IPS-20b (cell line): Measurements from ENCODE around the gene LMAN2.

Experiments
- H3K27ac ChIP-seq: one replicate; pipeline ENCODE4 v1.5.1; 2013; ENCODE audit warnings: low read length
- H3K27me3 ChIP-seq: 2 replicates; pipeline ENCODE4 v1.6.1; 2013; ENCODE audit warnings: mild to moderate bottlenecking, low read length, inconsistent platforms; ENCODE audit not compliant: insufficient read depth
- H3K36me3 ChIP-seq: 2 replicates; pipeline ENCODE4 v1.6.1; 2013; ENCODE audit warnings: low read depth, mild to moderate bottlenecking, inconsistent platforms, low read length, moderate library complexity; ENCODE audit not compliant: insufficient read depth
- H3K4me1 ChIP-seq: 2 replicates; pipeline ENCODE4 v1.6.1; 2013; ENCODE audit warnings: mild to moderate bottlenecking, control low read depth, inconsistent platforms, low read length, moderate library complexity; ENCODE audit not compliant: insufficient read depth
- H3K4me3 ChIP-seq: 2 replicates; pipeline ENCODE4 v1.5.1; 2013; ENCODE audit warnings: mild to moderate bottlenecking, low read length, inconsistent platforms
- H3K9ac ChIP-seq: 2 replicates; pipeline ENCODE4 v1.6.1; 2013; ENCODE audit warnings: low read depth, mild to moderate bottlenecking, inconsistent platforms, low read length, moderate library complexity
- H3K9me3 ChIP-seq: 2 replicates; pipeline ENCODE4 v1.6.1; 2013; ENCODE audit warnings: mild to moderate bottlenecking, low read depth, low read length, inconsistent platforms; ENCODE audit not compliant: insufficient read depth

LMAN2 gene

DNA sequence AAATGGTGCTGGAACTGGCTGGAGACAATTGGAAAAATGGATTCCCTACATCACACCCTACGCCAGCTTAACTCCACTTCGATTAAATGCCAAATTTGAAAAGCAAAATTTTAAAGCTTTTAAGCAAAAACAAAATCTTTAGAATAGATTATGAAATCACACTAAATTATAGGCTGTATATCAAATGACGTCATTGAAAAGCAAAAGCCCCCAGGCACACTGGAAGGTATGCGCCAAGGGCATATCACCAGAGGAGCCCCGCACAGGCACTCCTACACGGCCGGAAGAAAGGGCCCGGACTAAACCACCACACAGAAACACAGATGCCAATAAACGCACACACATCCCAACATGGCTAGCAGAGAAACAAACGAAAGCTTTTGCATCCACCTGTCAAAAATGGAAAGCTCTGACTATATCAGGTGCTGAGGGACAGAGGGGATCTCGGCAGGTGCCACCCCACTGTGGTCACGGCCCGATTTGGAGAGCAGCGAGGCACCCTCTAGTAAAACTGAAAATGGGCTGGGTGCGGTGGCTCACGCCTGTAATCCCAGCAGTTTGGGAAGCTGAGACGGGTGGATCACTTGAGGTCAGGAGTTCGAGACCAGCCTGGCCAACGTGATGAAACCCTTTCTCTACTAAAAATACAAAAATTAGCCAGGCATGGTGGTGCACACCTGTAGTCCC, 22.8 kb downstream of the LMAN2 start:
- H3K27me3 ChIP-seq: no peaks in the 10 kb centered on the region
- no peak overlapping the region for H3K4me3 ChIP-seq
- no peak overlapping the region for H3K9ac ChIP-seq
- no peaks in the 10 kb centered on the region for H3K9me3 ChIP-seq
- H3K27ac ChIP-seq: no peak overlapping the region
- peaks cover 13% of the 10 kb centered on the region for H3K4me1 ChIP-seq
- H3K36me3 ChIP-seq: peaks cover 35% of the 10 kb centered on the region

DNA sequence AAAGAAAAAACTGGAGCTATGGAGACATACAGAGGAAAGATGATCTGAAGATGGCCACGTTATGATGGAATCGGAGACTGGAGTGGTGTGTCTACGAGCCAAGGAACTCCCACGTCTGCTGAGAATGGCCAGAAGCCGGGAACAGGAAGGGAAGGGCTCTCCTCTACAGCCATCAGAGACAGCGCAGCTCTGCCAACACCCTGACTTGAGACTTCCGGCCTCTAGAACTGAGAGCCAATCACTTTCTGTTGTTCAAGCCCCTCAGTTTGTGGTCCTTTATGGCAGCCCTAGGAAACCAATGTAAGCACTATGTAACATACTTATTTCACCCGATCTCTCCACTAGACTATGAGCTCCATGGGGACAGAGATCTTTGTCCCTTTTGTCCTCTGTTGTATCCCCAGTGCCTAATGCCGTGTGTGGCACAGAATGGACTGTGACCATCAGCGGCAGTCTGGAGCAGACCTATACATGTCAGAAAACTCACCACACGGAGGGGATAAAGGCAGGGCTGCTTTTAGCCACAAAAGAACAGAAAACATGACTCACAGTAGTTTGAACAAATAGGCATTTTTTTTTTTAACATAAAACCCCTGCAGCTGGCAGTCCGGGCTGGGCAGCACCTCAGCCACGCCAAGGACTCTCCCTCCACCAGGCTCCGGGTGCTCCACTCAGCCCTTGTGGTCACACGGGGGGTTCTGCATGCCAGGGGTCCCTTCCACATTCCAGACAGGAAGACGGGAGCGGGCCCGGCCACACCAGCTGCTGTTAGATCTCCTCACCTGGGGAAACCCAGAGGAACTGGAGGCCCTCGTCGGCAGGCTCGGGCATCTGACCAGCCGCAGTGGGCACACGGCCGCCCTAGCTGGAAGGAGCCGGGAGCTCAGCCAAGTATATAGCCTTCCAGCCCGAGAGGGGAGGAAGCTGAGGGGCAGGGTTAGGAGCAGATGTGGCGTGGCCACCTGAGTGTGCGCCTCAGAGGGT, 23.6 kb downstream of the LMAN2 start:
- peaks cover 13% of the 10 kb centered on the region for H3K4me1 ChIP-seq
- H3K36me3 ChIP-seq: peaks cover 27% of the 10 kb centered on the region
- H3K27ac ChIP-seq: no peak overlapping the region
- H3K27me3 ChIP-seq: no peaks in the 10 kb centered on the region
- no peaks in the 10 kb centered on the region for H3K9me3 ChIP-seq
- H3K4me3 ChIP-seq: no peak overlapping the region
- H3K9ac ChIP-seq: no peak overlapping the region

DNA sequence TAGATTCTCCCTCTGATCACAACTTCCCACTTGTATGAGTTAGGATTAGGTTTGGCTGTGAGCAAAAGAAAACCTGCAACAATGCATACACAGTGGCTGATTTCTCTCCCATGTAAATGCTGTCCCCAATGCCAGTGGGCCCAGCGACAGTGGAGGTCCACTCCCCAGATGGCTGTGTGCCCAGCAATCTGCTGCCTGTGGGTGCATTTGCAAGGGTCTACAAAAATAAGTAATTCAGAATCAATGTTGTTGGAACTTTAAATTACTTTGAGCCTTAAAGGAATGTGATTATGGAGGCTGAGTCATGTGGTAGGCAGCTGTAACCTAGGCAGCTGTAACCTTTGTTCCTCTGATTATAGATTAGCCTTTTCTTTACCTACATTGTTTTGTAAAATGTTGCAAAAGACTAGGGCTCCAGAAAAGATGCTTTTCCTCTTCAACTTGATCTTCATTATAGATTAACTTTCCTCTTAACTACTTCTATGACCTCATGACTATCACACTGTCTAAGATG, 25.5 kb downstream of the LMAN2 start:
- Histone ChIP-seq H3K4me3 (no peak overlapping the region; the same call in 1 of the 2 replicates), H3K9ac (peak overlapping the region; percentile 39), H3K9me3 (no peaks in the 10 kb centered on the region), H3K27me3 (no peaks in the 10 kb centered on the region), H3K27ac (peak overlapping the region; percentile 78), H3K36me3 (peaks cover 13% of the 10 kb centered on the region), H3K4me1 (peaks cover 13% of the 10 kb centered on the region)

DNA sequence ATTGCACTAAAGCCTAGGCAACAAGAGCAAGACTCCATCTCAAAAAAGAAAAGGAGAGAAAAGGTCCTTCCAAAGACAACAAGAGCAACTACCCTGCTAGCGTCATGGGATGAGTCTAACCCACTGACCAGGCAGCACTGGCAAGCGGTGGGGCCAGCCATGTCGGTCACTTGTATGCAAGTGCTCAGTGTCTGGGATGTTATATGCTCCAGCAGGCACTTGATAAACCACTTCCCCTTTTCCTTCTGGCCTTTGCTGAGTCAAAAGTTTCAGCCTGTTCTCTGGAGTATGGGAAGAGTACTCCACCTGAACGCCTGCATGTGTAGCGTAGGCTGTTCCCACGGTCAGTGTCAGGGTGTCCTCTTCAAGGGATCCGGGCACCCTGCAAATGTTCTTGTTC, 30.6 kb downstream of the LMAN2 start:
- Histone ChIP-seq H3K27ac (no peak overlapping the region), H3K9me3 (no peaks in the 10 kb centered on the region), H3K36me3 (no peaks in the 10 kb centered on the region), H3K4me3 (no peak overlapping the region), H3K4me1 (peaks cover 9% of the 10 kb centered on the region), H3K9ac (no peak overlapping the region), H3K27me3 (no peaks in the 10 kb centered on the region)

DNA sequence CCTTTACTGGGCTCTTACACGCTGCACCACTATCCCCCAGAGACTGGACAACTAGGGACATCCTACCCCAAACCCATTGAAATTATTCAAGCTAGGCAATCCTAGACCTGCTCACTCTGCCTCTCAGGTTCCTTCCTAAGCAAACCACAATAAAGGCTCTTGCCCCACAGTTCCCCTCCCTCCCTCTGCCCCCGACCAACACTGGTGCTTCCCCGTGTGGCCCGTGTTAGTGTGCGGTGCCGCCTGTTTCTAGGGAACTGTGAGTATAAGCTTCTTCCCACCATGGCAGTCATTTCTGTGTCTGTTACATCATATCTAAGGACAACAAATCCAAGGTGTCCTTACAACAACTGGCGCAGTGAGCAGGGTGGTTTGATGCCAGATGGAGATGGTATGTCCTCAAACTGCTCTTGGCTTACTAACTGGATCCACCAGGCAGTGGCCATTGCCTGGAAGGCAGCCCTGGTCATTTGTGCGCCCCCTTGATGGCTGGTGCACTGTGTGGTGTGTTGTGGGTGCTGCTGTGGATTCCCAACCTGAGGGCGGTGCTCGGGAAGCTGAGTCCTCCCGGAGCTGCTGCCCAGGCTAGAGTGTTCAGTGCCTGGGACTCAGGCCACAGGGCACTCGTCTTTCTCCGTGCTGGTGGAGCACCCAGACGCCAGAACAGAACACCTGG, 31.4 kb downstream of the LMAN2 start:
- Histone ChIP-seq H3K27me3 (no peaks in the 10 kb centered on the region), H3K9ac (no peak overlapping the region), H3K9me3 (no peaks in the 10 kb centered on the region), H3K4me1 (peaks cover 1% of the 10 kb centered on the region), H3K36me3 (no peaks in the 10 kb centered on the region), H3K4me3 (no peak overlapping the region), H3K27ac (no peak overlapping the region)

DNA sequence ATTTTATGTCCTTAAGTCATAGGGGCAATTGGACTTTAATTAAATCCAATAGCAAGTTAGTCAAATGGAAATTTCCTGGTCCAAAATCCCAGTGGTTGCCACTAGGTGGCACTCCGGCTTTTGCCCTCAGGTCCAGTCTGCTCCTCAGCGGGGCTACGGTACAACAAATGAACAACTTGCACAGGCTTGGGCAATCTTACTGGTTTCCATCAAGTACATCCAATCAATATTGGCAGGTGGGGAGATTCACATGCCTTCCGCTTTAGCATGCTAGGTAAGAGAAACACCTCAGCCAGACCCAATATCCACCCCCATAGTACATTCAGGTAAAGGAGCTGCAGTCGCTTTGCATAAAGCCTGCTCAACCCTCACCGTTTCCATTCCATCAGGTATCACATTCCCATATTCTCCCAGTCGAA, 33.5 kb downstream of the LMAN2 start:
- no peak overlapping the region for H3K4me3 ChIP-seq
- no peaks in the 10 kb centered on the region for H3K27me3 ChIP-seq
- H3K9ac ChIP-seq: no peak overlapping the region
- no peaks in the 10 kb centered on the region for H3K9me3 ChIP-seq
- H3K27ac ChIP-seq: no peak overlapping the region
- H3K4me1 ChIP-seq: no peaks in the 10 kb centered on the region; the same call in 1 of the 2 replicates
- no peaks in the 10 kb centered on the region for H3K36me3 ChIP-seq

DNA sequence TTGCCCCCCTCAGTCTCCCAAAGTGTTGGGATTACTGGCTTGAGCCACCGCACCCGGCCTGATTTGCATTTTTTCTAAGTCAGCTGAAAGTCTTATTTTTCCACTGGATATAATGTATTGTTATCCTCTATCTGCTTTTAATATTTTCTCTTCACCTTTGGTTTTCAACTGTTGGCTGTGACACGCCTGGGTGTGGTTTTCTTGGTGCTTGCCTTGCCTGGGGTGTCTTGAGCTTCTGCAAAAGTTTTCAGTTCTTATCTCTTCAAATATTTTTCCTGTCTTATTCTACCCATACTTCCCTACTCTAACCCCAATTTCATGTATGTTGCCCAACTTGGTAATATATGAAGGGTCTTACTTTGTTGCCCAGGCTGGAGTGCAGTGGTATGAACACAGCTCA, 35.5 kb downstream of the LMAN2 start:
- H3K27ac ChIP-seq: no peak overlapping the region
- H3K9me3 ChIP-seq: no peaks in the 10 kb centered on the region
- no peaks in the 10 kb centered on the region for H3K36me3 ChIP-seq
- H3K4me3 ChIP-seq: no peak overlapping the region
- no peak overlapping the region for H3K9ac ChIP-seq
- H3K4me1 ChIP-seq: peaks cover under 1% of the 10 kb centered on the region; the same call in 1 of the 2 replicates
- H3K27me3 ChIP-seq: no peaks in the 10 kb centered on the region

DNA sequence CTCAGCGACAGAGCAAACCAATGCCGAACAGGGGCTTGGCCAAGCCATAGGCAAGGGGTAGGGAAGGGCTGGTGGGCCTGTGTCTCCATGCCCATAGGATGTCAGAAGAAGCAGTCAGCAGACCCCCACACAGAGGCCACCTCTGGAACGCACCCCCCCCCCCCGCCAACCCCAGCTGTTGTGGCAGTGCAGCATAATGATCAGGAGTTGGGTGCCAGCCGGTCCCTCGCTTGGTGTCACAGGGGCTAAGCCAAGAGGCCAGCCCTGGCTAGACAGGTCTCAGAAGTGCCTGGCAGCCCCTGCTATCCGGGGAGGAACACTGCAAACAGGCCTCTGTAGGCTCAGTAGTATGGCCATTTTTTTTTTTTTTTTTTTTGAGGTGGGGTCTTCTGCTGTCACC, 36.1 kb downstream of the LMAN2 start:
- H3K9ac ChIP-seq: no peak overlapping the region
- H3K4me3 ChIP-seq: no peak overlapping the region
- H3K27me3 ChIP-seq: no peaks in the 10 kb centered on the region; the same call in 1 of the 2 replicates
- H3K36me3 ChIP-seq: no peaks in the 10 kb centered on the region
- no peaks in the 10 kb centered on the region for H3K9me3 ChIP-seq
- H3K27ac ChIP-seq: no peak overlapping the region
- peaks cover 5% of the 10 kb centered on the region; the same call in 1 of the 2 replicates for H3K4me1 ChIP-seq

DNA sequence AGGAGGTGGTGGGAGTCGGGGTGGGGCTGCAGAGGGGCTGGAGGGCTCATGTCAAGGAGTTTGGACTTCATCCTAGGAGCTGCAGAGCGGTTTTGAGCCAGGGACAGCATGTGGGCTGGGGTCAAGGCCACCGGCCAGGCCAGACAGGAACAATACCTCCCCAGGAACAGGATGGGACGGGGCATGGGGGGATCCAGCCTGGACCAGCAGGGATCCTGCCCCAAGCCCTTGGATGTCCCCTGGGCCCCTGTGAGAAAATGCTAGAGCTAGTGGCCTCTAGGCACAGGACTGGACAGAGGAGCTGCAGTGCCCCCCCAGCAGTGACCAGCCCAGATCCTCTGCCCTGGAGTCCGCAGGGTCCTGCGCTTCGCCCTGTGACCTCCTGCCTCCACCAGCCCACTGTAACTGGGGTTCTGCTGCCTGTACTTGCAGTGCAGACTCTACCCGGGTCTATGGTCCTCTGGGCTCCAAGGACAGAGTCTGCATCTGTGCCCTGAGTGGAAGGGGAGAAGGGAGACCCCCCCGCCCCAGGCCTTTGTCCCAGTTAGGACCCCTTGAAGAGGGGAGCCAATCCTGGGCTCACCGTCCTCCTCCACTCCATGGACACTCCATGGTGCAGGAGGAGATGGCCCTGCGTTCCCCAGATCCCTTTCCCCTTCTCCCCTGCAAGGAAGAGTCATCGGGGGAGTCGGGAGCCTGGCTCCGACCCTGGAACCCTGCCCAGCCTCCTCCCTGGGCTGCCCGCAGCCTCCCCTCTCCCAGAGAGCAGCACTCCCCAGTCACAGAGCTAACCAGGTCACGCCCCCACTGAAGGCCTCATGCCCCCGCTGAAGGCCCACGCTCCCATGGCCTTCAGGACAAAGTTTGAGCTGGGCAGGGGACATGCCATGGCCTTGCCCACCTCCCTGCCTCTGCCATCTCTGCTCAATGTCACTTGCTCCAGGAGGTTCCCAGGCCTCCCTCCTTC, 36.8 kb downstream of the LMAN2 start:
- H3K9ac ChIP-seq: no peak overlapping the region

DNA sequence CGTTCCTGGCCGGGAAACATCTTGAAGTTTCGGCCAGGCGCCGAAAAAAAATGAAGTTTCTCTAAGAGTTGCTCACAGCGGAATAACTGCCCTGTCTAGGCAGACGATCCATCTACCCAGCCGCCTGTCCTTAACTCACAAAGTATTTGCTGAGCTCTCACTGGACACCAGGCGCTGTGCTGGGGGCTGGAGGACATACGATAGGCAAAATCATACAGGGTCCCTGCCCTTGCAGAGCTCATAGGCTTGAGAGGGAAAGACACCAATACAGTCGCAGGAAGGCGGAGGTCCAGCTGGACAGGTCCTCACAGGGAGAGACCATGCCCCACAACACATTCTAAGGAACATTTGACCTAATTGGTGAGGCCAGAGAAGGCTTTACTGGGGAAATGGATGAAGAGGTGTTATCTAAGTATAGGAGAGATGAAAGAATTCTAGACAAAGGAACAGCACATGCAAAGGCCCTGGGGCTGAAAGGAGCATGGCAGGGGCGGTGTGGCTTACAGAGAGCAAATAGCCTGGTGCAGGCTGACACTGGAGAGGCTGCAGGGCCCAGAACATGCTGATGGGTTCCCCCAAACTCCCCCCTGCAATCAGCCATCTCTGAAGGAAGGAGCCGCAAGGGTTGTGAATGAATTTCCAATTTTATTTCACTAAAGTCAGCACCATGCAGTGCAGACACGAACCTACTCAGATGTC, 37.8 kb downstream of the LMAN2 start:
- H3K9ac ChIP-seq: no peak overlapping the region
- H3K36me3 ChIP-seq: no peaks in the 10 kb centered on the region
- no peak overlapping the region for H3K4me3 ChIP-seq
- H3K4me1 ChIP-seq: peaks cover 9% of the 10 kb centered on the region; the same call in 1 of the 2 replicates
- H3K9me3 ChIP-seq: no peaks in the 10 kb centered on the region
- no peak overlapping the region for H3K27ac ChIP-seq
- no peaks in the 10 kb centered on the region; the same call in 1 of the 2 replicates for H3K27me3 ChIP-seq

More for the DNA sequence above, 36.8 kb downstream of the LMAN2 start:
- H3K27me3 ChIP-seq: no peaks in the 10 kb centered on the region; the same call in 1 of the 2 replicates
- peaks cover 9% of the 10 kb centered on the region; the same call in 1 of the 2 replicates for H3K4me1 ChIP-seq
- no peaks in the 10 kb centered on the region for H3K36me3 ChIP-seq
- H3K9me3 ChIP-seq: no peaks in the 10 kb centered on the region
- no peak overlapping the region for H3K27ac ChIP-seq
- H3K4me3 ChIP-seq: no peak overlapping the region
